ENCODE data around the gene CARMIL1.
A peak's percentile ranks its signal among the peaks of the same experiment; 100 is the strongest.

CARMIL1 gene

GRCh38 chr6:25620391-25620790 lies 341.2 kb downstream of the CARMIL1 start:
- no peak for DNase-seq (ENCODE audit: low read depth)

- no peak for DNase-seq (ENCODE audit: low read depth)
Observed at GRCh38 chr6:25623065-25623464, 343.9 kb downstream of the CARMIL1 start.

GRCh38 chr6:25623879-25624278 lies 344.7 kb downstream of the CARMIL1 start:
- DNase-seq (ENCODE audit: low read depth): no peak

- DNase-seq (ENCODE audit: low read depth): no peak
Observed at GRCh38 chr6:25627001-25627400, 347.8 kb downstream of the CARMIL1 start.

- no peak for DNase-seq (ENCODE audit: low read depth)
Observed at GRCh38 chr6:25628471-25629197, 349.5 kb downstream of the CARMIL1 start.

- no peak for DNase-seq (ENCODE audit: low read depth)
Observed at GRCh38 chr6:25629198-25629576, 350.0 kb downstream of the CARMIL1 start.

- DNase-seq (ENCODE audit: low read depth): no peak
Observed at GRCh38 chr6:25630508-25631278, 351.5 kb downstream of the CARMIL1 start.

- DNase-seq (ENCODE audit: low read depth): no peak
Observed at GRCh38 chr6:25635886-25636317, 356.7 kb downstream of the CARMIL1 start.

GRCh38 chr6:25637211-25637610 lies 358.0 kb downstream of the CARMIL1 start:
- no peak for DNase-seq (ENCODE audit: low read depth)

- no peak for DNase-seq (ENCODE audit: low read depth)
Observed at GRCh38 chr6:25637960-25638434, 358.8 kb downstream of the CARMIL1 start.

- no peak for DNase-seq (ENCODE audit: low read depth)
Observed at GRCh38 chr6:25639653-25640052, 360.5 kb downstream of the CARMIL1 start.

GRCh38 chr6:25640446-25640845 lies 361.3 kb downstream of the CARMIL1 start:
- no peak for DNase-seq (ENCODE audit: low read depth)

GRCh38 chr6:25640891-25641290 lies 361.7 kb downstream of the CARMIL1 start:
- no peak for DNase-seq (ENCODE audit: low read depth)

GRCh38 chr6:25641377-25641776 lies 362.2 kb downstream of the CARMIL1 start:
- no peak for DNase-seq (ENCODE audit: low read depth)

- DNase-seq (ENCODE audit: low read depth): no peak
Observed at GRCh38 chr6:25641940-25642666, 362.9 kb downstream of the CARMIL1 start.

GRCh38 chr6:25642667-25643328 lies 363.6 kb downstream of the CARMIL1 start:
- no peak for DNase-seq (ENCODE audit: low read depth)

GRCh38 chr6:25645916-25646315 lies 366.7 kb downstream of the CARMIL1 start:
- DNase-seq (ENCODE audit: low read depth): no peak

GRCh38 chr6:25649611-25650010 lies 370.4 kb downstream of the CARMIL1 start:
- no peak for DNase-seq (ENCODE audit: low read depth)

GRCh38 chr6:25652007-25652515 lies 372.9 kb downstream of the CARMIL1 start, which contains the start of gene SCGN:
TSS of gene SCGN (plus strand) at chr6:25652215. CDS start at chr6:25652404, 189 bp downstream.
- DNase-seq (ENCODE audit: low read depth): peak; percentile 11

GRCh38 chr6:25655723-25656122 lies 376.5 kb downstream of the CARMIL1 start:
- no peak for DNase-seq (ENCODE audit: low read depth)

GRCh38 chr6:25659633-25660368 lies 380.6 kb downstream of the CARMIL1 start:
- DNase-seq (ENCODE audit: low read depth): no peak
